Neural cell (in vitro differentiated cells): ENCODE data around the gene MAST1. TPM values are rescaled to one million over a fixed set of nuclear protein-coding genes. Genes with fewer than 3 reads are reported as not detected.

Experiments
- H2AFZ ChIP-seq: fragments of 200-600, 300-800 bp; sonication (generic), shearing (Covaris generic); 2 replicates; pipeline ENCODE4 v1.6.0; 2014; ENCODE audit warnings: low read depth, mild to moderate bottlenecking, antibody characterized with exemption, low read length, moderate library complexity
- H3F3A ChIP-seq: fragments of 200-600 bp; shearing (Covaris generic); 2 replicates; pipeline ENCODE4 v1.6.1; 2016; ENCODE audit warnings: mild to moderate bottlenecking, moderate library complexity, mixed read lengths, antibody characterized with exemption, low read length; ENCODE audit not compliant: insufficient read depth, poor library complexity, severe bottlenecking
- H3K27ac ChIP-seq: fragments of 200-600, 300-800 bp; sonication (generic), shearing (Covaris generic); 2 replicates; pipeline ENCODE4 v1.5.1; 2014; ENCODE audit warnings: mild to moderate bottlenecking, low read length, moderate library complexity
- H3K27me3 ChIP-seq: fragments of 300-800, 200-600 bp; sonication (generic), shearing (Covaris generic); 2 replicates; pipeline ENCODE4 v1.6.0; 2014; ENCODE audit warnings: mild to moderate bottlenecking, low read depth, low read length, moderate library complexity; ENCODE audit not compliant: insufficient read depth
- H3K36me3 ChIP-seq: fragments of 300-800, 200-600 bp; sonication (generic), shearing (Covaris generic); 2 replicates; pipeline ENCODE4 v1.5.1; 2014; ENCODE audit warnings: mild to moderate bottlenecking, antibody characterized with exemption, low read length, moderate library complexity; ENCODE audit not compliant: insufficient read depth
- H3K4me2 ChIP-seq: fragments of 300-800, 200-600 bp; sonication (generic), shearing (Covaris generic); 2 replicates; pipeline ENCODE4 v1.6.0; 2014; ENCODE audit warnings: mild to moderate bottlenecking, low read length
- H3K4me3 ChIP-seq: fragments of 300-800, 200-600 bp; sonication (generic), shearing (Covaris generic); 2 replicates; pipeline ENCODE4 v1.5.1; 2014; ENCODE audit warnings: mild to moderate bottlenecking, low read length, moderate library complexity
- H3K79me2 ChIP-seq: fragments of 200-600 bp; shearing (Covaris generic); replicated peaks from 2 replicates; pipeline ENCODE4 v1.6.0; 2014; ENCODE audit warnings: mild to moderate bottlenecking, low read length, moderate library complexity; ENCODE audit not compliant: insufficient read depth
- H3K9ac ChIP-seq: fragments of 300-800, 200-600 bp; sonication (generic), shearing (Covaris generic); 2 replicates; pipeline ENCODE4 v1.6.1; 2016; ENCODE audit warnings: mild to moderate bottlenecking, low read length, mixed read lengths
- H3K9me2 ChIP-seq: fragments of 200-600 bp; shearing (Covaris generic); 2 replicates; pipeline ENCODE4 v1.6.1; 2016; ENCODE audit warnings: mild to moderate bottlenecking, low read length, mixed read lengths; ENCODE audit not compliant: insufficient read depth
- H3K9me3 ChIP-seq: fragments of 200-600, 300-800 bp; sonication (generic), shearing (Covaris generic); 2 replicates; pipeline ENCODE4 v1.6.1; 2016; ENCODE audit warnings: mild to moderate bottlenecking, mixed run types, low read length, moderate library complexity, mixed read lengths
- H4K20me1 ChIP-seq: fragments of 200-600 bp; shearing (Covaris generic); 2 replicates; pipeline ENCODE4 v1.6.1; 2016; ENCODE audit warnings: mild to moderate bottlenecking, mixed run types; ENCODE audit not compliant: insufficient read depth
- CTCF ChIP-seq: fragments of 450-650 bp; IDR thresholded peaks from 2 replicates; pipeline ENCODE4 v1.5.1; 2014; ENCODE audit warnings: antibody characterized with exemption, mild to moderate bottlenecking, moderate library complexity; ENCODE audit not compliant: poor library complexity, severe bottlenecking
- EP300 ChIP-seq: fragments of 450-650 bp; conservative IDR thresholded peaks from 2 replicates; pipeline ENCODE4 v1.6.1; 2014; ENCODE audit warnings: antibody characterized with exemption, mild to moderate bottlenecking, moderate library complexity; ENCODE audit not compliant: poor library complexity, severe bottlenecking
- EZH2 ChIP-seq: fragments of 200-600, 300-800 bp; shearing (Covaris generic), sonication (generic); IDR thresholded peaks from 2 replicates; pipeline ENCODE4 v1.6.1; 2014; ENCODE audit warnings: antibody characterized with exemption, low read length, borderline replicate concordance, mild to moderate bottlenecking; ENCODE audit not compliant: insufficient read depth, poor library complexity, severe bottlenecking
- MXI1 ChIP-seq: fragments of 450-650 bp; conservative IDR thresholded peaks from 2 replicates; pipeline ENCODE4 v1.6.1; 2014; ENCODE audit warnings: antibody characterized with exemption, mild to moderate bottlenecking; ENCODE audit not compliant: poor library complexity, severe bottlenecking
- POLR2AphosphoS5 ChIP-seq: IDR thresholded peaks from 2 replicates; pipeline ENCODE4 v1.6.1; 2012
- RAD21 ChIP-seq: fragments of 450-650 bp; conservative IDR thresholded peaks from 2 replicates; pipeline ENCODE4 v1.6.1; 2014; ENCODE audit warnings: antibody characterized with exemption, mild to moderate bottlenecking, moderate library complexity
- REST ChIP-seq: IDR thresholded peaks from 2 replicates; pipeline ENCODE4 v1.6.1; 2012; ENCODE audit warnings: borderline replicate concordance
- SMC3 ChIP-seq: fragments of 450-650 bp; conservative IDR thresholded peaks from 2 replicates; pipeline ENCODE4 v1.6.1; 2014; ENCODE audit warnings: antibody characterized with exemption, mild to moderate bottlenecking, moderate library complexity; ENCODE audit not compliant: poor library complexity
- TAF1 ChIP-seq: IDR thresholded peaks from 2 replicates; pipeline ENCODE4 v1.6.1; 2012; ENCODE audit warnings: low read depth
- polyA plus RNA-seq: library from polyadenylated mRNA; depleted of rRNA; stranded (reverse); fragments of >200 nt; gene quantifications from 2 replicates; pipeline ENCODE4 v1.2.3, GENCODE V29; 2014

The MAST1 gene
- polyA plus RNA-seq, 1 donor from 2014 or later, result 65.0 TPM

- no peaks in the 10 kb centered on the region for H4K20me1 ChIP-seq
- H3K9ac ChIP-seq, result no peak overlapping the region
- no peak overlapping the region for H2AFZ ChIP-seq
- H3K36me3 ChIP-seq, result peaks cover 10% of the 10 kb centered on the region
- no peaks in the 10 kb centered on the region for H3K9me3 ChIP-seq
- H3K27me3 ChIP-seq, result no peaks in the 10 kb centered on the region
- no peaks in the 10 kb centered on the region for H3K9me2 ChIP-seq
- H3K4me2 ChIP-seq, result no peak overlapping the region
- no peak overlapping the region for H3K4me3 ChIP-seq
- no peak overlapping the region for H3K27ac ChIP-seq
- no peaks in the 10 kb centered on the region for H3F3A ChIP-seq
- H3K79me2 ChIP-seq, result no peaks in the 10 kb centered on the region
- TF ChIP-seq REST (no peak), POLR2AphosphoS5 (no peak), CTCF (no peak), EP300 (no peak), EZH2 (no peak), MXI1 (no peak), TAF1 (no peak), RAD21 (no peak), SMC3 (no peak)
These were observed 29.1 kb downstream of the MAST1 start for GRCh38 chr19:12867120-12868099.

- H3K27me3 ChIP-seq, result no peaks in the 10 kb centered on the region
- no peaks in the 10 kb centered on the region for H4K20me1 ChIP-seq
- no peaks in the 10 kb centered on the region for H3K9me3 ChIP-seq
- H2AFZ ChIP-seq, result no peak overlapping the region
- H3F3A ChIP-seq, result no peaks in the 10 kb centered on the region
- H3K4me3 ChIP-seq, result no peak overlapping the region
- H3K36me3 ChIP-seq, result peaks cover 10% of the 10 kb centered on the region
- no peaks in the 10 kb centered on the region for H3K79me2 ChIP-seq
- H3K4me2 ChIP-seq, result no peak overlapping the region
- TF ChIP-seq POLR2AphosphoS5 (no peak), CTCF (no peak), EP300 (no peak), RAD21 (no peak), SMC3 (no peak), EZH2 (no peak), REST (no peak)
- no peaks in the 10 kb centered on the region for H3K9me2 ChIP-seq
- H3K27ac ChIP-seq, result no peak overlapping the region
- no peak overlapping the region for H3K9ac ChIP-seq
These were observed 30.3 kb downstream of the MAST1 start for GRCh38 chr19:12868540-12869112.
